Panc1 (cell line): Measurements from ENCODE around the gene SDCBP2. TPM values are rescaled to one million over a fixed set of nuclear protein-coding genes. Genes with fewer than 3 reads are reported as not detected.

Source experiments
- ATAC-seq: fragments of 200-7000 bp; cut with Tn5 transposase; 2 replicates; pipeline ENCODE4 v1.9.1; 2020; ENCODE audit warnings: mild to moderate bottlenecking, moderate library complexity
- BruUV-seq: library from RNA; stranded (reverse); fragments of 400-500 nt; replicated peaks from 2 replicates; lab custom pipeline; 2021; lab: Mats Ljungman, UMichigan
- CTCF ChIA-PET: fragments of 300-600 bp; sonication (Branson Sonifier 250); formaldehyde crosslinking; loops from one replicate; lab custom pipeline; 2022; ENCODE audit warnings: antibody characterized with exemption; lab: Charles Lee
- POLR2A ChIA-PET: fragments of 300-600 bp; sonication (Branson Sonifier 250); formaldehyde crosslinking; loops from one replicate; lab custom pipeline; 2022; ENCODE audit warnings: antibody characterized with exemption; lab: Charles Lee
- DNase-seq: peaks from one replicate; pipeline ENCODE4 v3.0.0-alpha.2; 2010; ENCODE audit warnings: low read depth, low spot score
- H3K27ac ChIP-seq: 2 replicates; pipeline ENCODE4 v1.5.1; 2011; ENCODE audit warnings: mild to moderate bottlenecking, low read length, inconsistent platforms
- H3K27me3 ChIP-seq: fragments of 200-500 bp; sonication (Bioruptor generic); 2 replicates; pipeline ENCODE4 v1.6.0; 2014; ENCODE audit warnings: low read length, inconsistent platforms; ENCODE audit not compliant: control insufficient read depth, insufficient read depth
- H3K36me3 ChIP-seq: fragments of 200-500 bp; sonication (Bioruptor generic); 2 replicates; pipeline ENCODE4 v1.5.1; 2014; ENCODE audit warnings: inconsistent platforms, mild to moderate bottlenecking, low read length, moderate library complexity; ENCODE audit not compliant: control insufficient read depth, insufficient read depth
- H3K4me1 ChIP-seq: 2 replicates; pipeline ENCODE4 v1.5.1; 2011; ENCODE audit warnings: inconsistent platforms, mild to moderate bottlenecking, low read length, moderate library complexity; ENCODE audit not compliant: control insufficient read depth, insufficient read depth
- H3K4me3 ChIP-seq, 2 experiments: 2 replicates each; pipeline ENCODE4 v1.5.1; 2011 to 2012; ENCODE audit warnings: low read depth in 2 of 2, low read length in 2 of 2, mild to moderate bottlenecking in 2 of 2, inconsistent platforms in 1 of 2, moderate library complexity in 1 of 2
- H3K9me3 ChIP-seq: fragments of 200-500 bp; sonication (Bioruptor generic); 2 replicates; pipeline ENCODE4 v1.5.1; 2014; ENCODE audit warnings: low read depth, mild to moderate bottlenecking, inconsistent platforms, low read length, moderate library complexity; ENCODE audit not compliant: control insufficient read depth, insufficient read depth
- CTCF ChIP-seq: fragments of 450-650 bp; IDR thresholded peaks from 2 replicates; pipeline ENCODE4 v1.5.1; 2017; ENCODE audit warnings: mild to moderate bottlenecking
- in situ Hi-C: cut with HindIII; loops from 2 replicates; pipeline ENCODE4 v1.10.0; 2016; ENCODE audit warnings: low sequenced_read_pairs, low pct_unique_long_range_greater_than_20kb
- intact Hi-C: fragments of 100-400 bp; cut with micrococcal nuclease; formaldehyde crosslinking; loops from one replicate; pipeline ENCODE4 v1.10.0; 2022; ENCODE audit not compliant: unreplicated experiment
- total RNA-seq: library from RNA; stranded (reverse); gene quantifications from one replicate; pipeline ENCODE4 v1.2.1, GENCODE V29; 2021; ENCODE audit not compliant: unreplicated experiment

Gene SDCBP2
- total RNA-seq, 1 experiment from 2014 or later, result 1.8 TPM

DNA sequence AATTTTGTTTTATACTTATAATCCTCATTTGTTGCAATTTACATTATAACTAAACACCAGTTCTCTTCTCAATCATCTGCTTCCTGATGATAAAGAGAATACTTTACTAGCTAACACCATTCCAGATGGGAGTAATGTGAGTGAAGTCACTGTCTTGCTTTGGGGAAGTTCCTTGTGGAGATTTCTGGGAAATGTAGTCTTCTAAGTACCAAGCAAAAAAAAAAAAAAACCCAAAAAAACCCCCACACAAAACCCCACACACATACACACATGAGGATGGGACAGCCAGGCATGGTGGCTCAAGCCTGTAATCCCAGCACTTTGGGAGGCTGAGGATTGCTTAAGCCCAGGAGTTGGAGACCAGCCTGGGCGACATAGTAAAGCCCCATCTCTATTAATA lies 65.1 kb downstream of the SDCBP2 start:
- TF ChIP-seq CTCF, result no peak
- ChIA-PET POLR2A (no interaction called here), CTCF (no interaction called here)
- H3K4me1 ChIP-seq, result peaks cover 7% of the 10 kb centered on the region; the same call in 1 of the 2 replicates
- no peaks in the 10 kb centered on the region for H3K9me3 ChIP-seq
- H3K27ac ChIP-seq, result no peak overlapping the region
- H3K27me3 ChIP-seq, result peaks cover 5% of the 10 kb centered on the region
- DNase-seq (no peak), ATAC-seq (no peak)
- intact Hi-C loops, result no loop called here
- no peak overlapping the region for H3K4me3 ChIP-seq
- in situ Hi-C loops, result no loop called here
- H3K36me3 ChIP-seq, result no peaks in the 10 kb centered on the region
- BruUV-seq, result no TSS peak

Other genes starting within 250 kb of the SDCBP2 start
- gene PSMF1, start 210.5 kb downstream of the SDCBP2 start, total RNA-seq, result 161 TPM
- 1.1 TPM for gene TMEM74B, start 144.2 kb downstream of the SDCBP2 start, total RNA-seq
- gene C20orf202, start 125.7 kb downstream of the SDCBP2 start, total RNA-seq, result not detected
- gene RAD21L1, start 103.1 kb downstream of the SDCBP2 start, total RNA-seq, result 1.0 TPM
- 6.4 TPM for gene SNPH, start 62.8 kb downstream of the SDCBP2 start, total RNA-seq
- 695 TPM for gene FKBP1A, start 63.9 kb upstream of the SDCBP2 start, total RNA-seq
- gene NSFL1C, start 137.7 kb upstream of the SDCBP2 start, total RNA-seq, result 151 TPM
- gene SIRPB2, start 162.3 kb upstream of the SDCBP2 start, total RNA-seq, result not detected
- not detected for gene SIRPD, start 228.6 kb upstream of the SDCBP2 start, total RNA-seq